Neutrophil (primary cell): ENCODE measurements around the gene FURIN.
"Not testable (repeated sequence)": the region's sequence is repeated elsewhere in the genome, so short reads cannot be mapped to it uniquely, and the experiment has no call there.

Source experiments
- H3K27ac ChIP-seq: fragments of 200-600 bp; sonication (generic); 2 replicates; pipeline ENCODE4 v1.5.1; 2016; ENCODE audit warnings: mild to moderate bottlenecking, moderate library complexity
- H3K27me3 ChIP-seq: fragments of 200-600 bp; sonication (generic); 2 replicates; pipeline ENCODE4 v1.6.0; 2016; ENCODE audit warnings: mild to moderate bottlenecking
- H3K36me3 ChIP-seq: fragments of 200-600 bp; sonication (generic); 2 replicates; pipeline ENCODE4 v1.5.1; 2017
- H3K4me1 ChIP-seq, 2 experiments: fragments of 200-600 bp in 1 of 2; sonication (generic) in 1 of 2; 1 replicate in 1 of 2; 2 replicates in 1 of 2; pipeline versions ENCODE4 v1.5.1 to v1.6.1; 2013 to 2016; ENCODE audit warnings: low read depth in 1 of 2, low read length in 1 of 2, mild to moderate bottlenecking in 1 of 2, moderate library complexity in 1 of 2; ENCODE audit not compliant: control insufficient read depth in 1 of 2, insufficient read depth in 1 of 2
- H3K4me3 ChIP-seq, 2 experiments: fragments of 200-600 bp in 1 of 2; sonication (generic) in 1 of 2; 1 replicate in 1 of 2; 2 replicates in 1 of 2; pipeline ENCODE4 v1.5.1; 2013 to 2016; ENCODE audit warnings: low read depth in 1 of 2, low read length in 1 of 2, mild to moderate bottlenecking in 1 of 2, moderate library complexity in 1 of 2
- H3K9me3 ChIP-seq: fragments of 200-600 bp; sonication (generic); 2 replicates; pipeline ENCODE4 v1.5.1; 2016
- TF ChIP-seq, protein P1 (sequence below): fragments of 200-600 bp; sonication (generic); IDR thresholded peaks from 2 replicates; pipeline ENCODE4 v1.5.1; 2016; ENCODE audit warnings: antibody characterized with exemption

Gene FURIN

GRCh38 chr15:90845201-90845949 lies 23.0 kb upstream of the FURIN start:
- peak overlapping the region; percentile 86 for H3K27ac ChIP-seq
- no peaks in the 10 kb centered on the region for H3K27me3 ChIP-seq
- H3K9me3 ChIP-seq = no peaks in the 10 kb centered on the region
- H3K36me3 ChIP-seq = no peaks in the 10 kb centered on the region
- H3K4me3 ChIP-seq = peak overlapping the region; percentile 5 to 27
- TF ChIP-seq, protein P1, sequence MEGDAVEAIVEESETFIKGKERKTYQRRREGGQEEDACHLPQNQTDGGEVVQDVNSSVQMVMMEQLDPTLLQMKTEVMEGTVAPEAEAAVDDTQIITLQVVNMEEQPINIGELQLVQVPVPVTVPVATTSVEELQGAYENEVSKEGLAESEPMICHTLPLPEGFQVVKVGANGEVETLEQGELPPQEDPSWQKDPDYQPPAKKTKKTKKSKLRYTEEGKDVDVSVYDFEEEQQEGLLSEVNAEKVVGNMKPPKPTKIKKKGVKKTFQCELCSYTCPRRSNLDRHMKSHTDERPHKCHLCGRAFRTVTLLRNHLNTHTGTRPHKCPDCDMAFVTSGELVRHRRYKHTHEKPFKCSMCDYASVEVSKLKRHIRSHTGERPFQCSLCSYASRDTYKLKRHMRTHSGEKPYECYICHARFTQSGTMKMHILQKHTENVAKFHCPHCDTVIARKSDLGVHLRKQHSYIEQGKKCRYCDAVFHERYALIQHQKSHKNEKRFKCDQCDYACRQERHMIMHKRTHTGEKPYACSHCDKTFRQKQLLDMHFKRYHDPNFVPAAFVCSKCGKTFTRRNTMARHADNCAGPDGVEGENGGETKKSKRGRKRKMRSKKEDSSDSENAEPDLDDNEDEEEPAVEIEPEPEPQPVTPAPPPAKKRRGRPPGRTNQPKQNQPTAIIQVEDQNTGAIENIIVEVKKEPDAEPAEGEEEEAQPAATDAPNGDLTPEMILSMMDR = no peak
- peaks cover 27 to 32% of the 10 kb centered on the region in 2 experiments for H3K4me1 ChIP-seq

DNA sequence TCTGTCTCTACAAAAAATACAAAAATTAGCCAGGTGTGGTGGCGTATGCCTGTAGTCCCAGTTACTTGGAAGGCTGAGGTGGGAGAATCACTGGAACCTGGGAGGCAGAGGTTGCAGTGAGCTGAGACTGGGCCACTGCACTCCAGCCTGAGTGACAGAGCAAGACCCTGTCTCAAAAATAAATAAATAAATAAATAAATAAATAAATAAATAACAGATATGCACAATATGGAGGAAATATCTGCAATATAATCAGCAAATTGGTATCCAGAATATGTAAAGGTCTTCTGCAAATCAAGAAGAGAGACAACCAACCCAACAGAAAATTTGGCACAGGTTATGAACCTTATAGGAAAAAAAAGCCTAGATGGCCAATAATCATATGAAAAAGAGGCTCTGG lies 19.0 kb upstream of the FURIN start:
- not testable (repeated sequence) for H3K27me3 ChIP-seq, H3K4me3 ChIP-seq, H3K36me3 ChIP-seq, H3K9me3 ChIP-seq, H3K27ac ChIP-seq
- peaks cover 14 to 18% of the 10 kb centered on the region in 2 experiments for H3K4me1 ChIP-seq

- Histone ChIP-seq H3K27me3 (no peaks in the 10 kb centered on the region), H3K4me1 (peaks cover 0 to 4% of the 10 kb centered on the region in 2 experiments), H3K27ac (no peak overlapping the region), H3K9me3 (no peaks in the 10 kb centered on the region), H3K4me3 (no peak overlapping the region), H3K36me3 (peaks cover 10% of the 10 kb centered on the region)
- TF ChIP-seq, protein P1 = no peak
These were observed 17.3 kb upstream of the FURIN start for GRCh38 chr15:90851114-90851513.

DNA sequence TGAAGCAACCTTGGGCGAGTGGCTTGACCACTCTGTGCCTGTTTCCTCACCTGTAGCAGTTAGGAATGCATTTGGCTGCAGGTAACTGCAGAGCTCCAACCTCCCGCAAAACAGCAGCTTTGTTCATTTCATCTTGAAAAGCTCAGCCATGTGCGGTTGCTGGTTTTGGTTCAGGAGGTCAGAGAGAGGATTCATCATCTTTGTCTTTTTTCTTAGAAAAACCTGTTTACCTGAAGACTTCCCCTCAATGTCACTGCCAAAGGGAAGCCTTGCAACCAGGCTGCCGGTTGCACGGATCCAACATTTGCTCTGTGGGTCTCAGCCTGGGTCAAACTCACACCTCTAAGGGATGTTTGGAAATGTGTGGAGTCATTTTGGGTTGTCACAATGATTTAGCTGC lies 16.4 kb upstream of the FURIN start:
- Histone ChIP-seq H3K4me3 (no peak overlapping the region), H3K9me3 (no peaks in the 10 kb centered on the region), H3K27ac (no peak overlapping the region), H3K4me1 (peaks cover 8 to 11% of the 10 kb centered on the region in 2 experiments), H3K27me3 (no peaks in the 10 kb centered on the region), H3K36me3 (peaks cover 10% of the 10 kb centered on the region)
- TF ChIP-seq, protein P1 = no peak

- Histone ChIP-seq H3K36me3 (peaks cover 10% of the 10 kb centered on the region), H3K4me3 (no peak overlapping the region), H3K4me1 (peaks cover 25 to 30% of the 10 kb centered on the region in 2 experiments), H3K27me3 (no peaks in the 10 kb centered on the region), H3K9me3 (no peaks in the 10 kb centered on the region), H3K27ac (no peak overlapping the region)
- TF ChIP-seq, protein P1 = no peak
These were observed 13.2 kb upstream of the FURIN start for GRCh38 chr15:90855139-90855538.

GRCh38 chr15:90857337-90857736 lies 11.1 kb upstream of the FURIN start:
- Histone ChIP-seq H3K27ac (no peak overlapping the region), H3K4me1 (peaks cover 47 to 52% of the 10 kb centered on the region in 2 experiments)

More at GRCh38 chr15:90857337-90857736, 11.1 kb upstream of the FURIN start:
- Histone ChIP-seq H3K4me3 (no peak overlapping the region), H3K27me3 (no peaks in the 10 kb centered on the region), H3K36me3 (no peaks in the 10 kb centered on the region), H3K9me3 (no peaks in the 10 kb centered on the region)
- TF ChIP-seq, protein P1 = no peak
